Adipocyte (in vitro differentiated cells): Measurements from ENCODE around the gene CDH4.

Experiments
- DNase-seq: peaks from one replicate; pipeline ENCODE4 v3.0.0-alpha.2; 2015; ENCODE audit warnings: low read depth
- H3K27me3 ChIP-seq: replicated peaks from 2 replicates; pipeline ENCODE4 v1.7.0; 2013; ENCODE audit warnings: mild to moderate bottlenecking, low read length, moderate library complexity; ENCODE audit not compliant: control insufficient read depth, insufficient read depth
- H3K36me3 ChIP-seq: 2 replicates; pipeline ENCODE4 v1.7.0; 2013; ENCODE audit warnings: low read length, mild to moderate bottlenecking, moderate library complexity; ENCODE audit not compliant: control insufficient read depth, insufficient read depth, severe bottlenecking
- H3K4me1 ChIP-seq: 2 replicates; pipeline ENCODE4 v1.7.0; 2013; ENCODE audit warnings: mild to moderate bottlenecking, low read length, moderate library complexity; ENCODE audit not compliant: control insufficient read depth, insufficient read depth
- H3K4me3 ChIP-seq: 2 replicates; pipeline ENCODE4 v1.7.0; 2013; ENCODE audit warnings: mild to moderate bottlenecking, low read length, moderate library complexity
- H3K9ac ChIP-seq: 2 replicates; pipeline ENCODE4 v1.7.0; 2013; ENCODE audit warnings: mild to moderate bottlenecking, low read length, moderate library complexity
- H3K9me3 ChIP-seq: 2 replicates; pipeline ENCODE4 v1.7.0; 2013; ENCODE audit warnings: mild to moderate bottlenecking, low read length, moderate library complexity; ENCODE audit not compliant: control insufficient read depth

The CDH4 gene

DNA sequence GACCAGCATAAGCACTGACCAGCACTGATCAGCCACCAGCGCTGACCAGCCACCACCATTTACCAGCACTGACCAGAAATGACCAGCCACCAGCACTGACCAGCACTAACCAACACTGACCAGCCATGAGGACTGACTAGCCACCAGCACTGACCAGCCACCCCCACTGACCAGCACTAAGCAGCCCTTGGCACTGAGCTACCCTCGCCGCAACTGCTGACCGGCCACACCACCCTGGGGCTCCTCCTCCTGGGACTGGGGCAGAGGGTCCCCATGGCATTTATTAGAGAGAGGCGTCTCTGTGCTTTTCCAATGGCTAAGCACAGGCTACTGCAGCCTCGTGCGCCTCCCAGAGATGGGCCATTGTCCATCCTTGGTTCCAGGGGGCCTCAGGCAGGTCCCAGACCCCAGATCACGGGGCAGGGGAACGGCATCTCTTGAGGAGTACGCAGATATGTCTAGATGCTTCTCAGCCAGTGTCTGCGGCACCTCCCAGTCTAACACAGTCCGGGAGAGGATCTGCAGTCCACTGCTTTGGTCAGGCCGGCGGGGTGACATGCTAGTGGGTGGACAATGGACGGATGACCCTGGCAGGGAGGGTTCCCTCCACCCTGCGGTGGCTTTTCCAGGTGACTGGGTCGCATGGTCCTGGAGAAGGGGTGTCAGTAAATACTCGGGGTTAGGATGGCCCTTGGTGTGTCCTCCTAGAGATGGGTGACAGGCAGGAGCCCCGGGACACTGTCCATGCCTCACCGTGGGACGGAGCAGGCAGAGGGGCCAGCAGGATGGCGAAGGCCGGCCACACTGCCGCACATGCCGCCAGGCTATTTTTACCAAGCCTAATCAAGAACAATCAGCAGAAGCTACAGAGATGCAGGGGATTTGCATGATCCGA is 645.6 kb downstream of the CDH4 start:
- no peak for DNase-seq
- no peak overlapping the region for H3K9ac ChIP-seq
- H3K36me3 ChIP-seq = no peaks in the 10 kb centered on the region
- no peak overlapping the region for H3K4me3 ChIP-seq
- peaks cover 33% of the 10 kb centered on the region for H3K27me3 ChIP-seq
- H3K9me3 ChIP-seq = no peaks in the 10 kb centered on the region
- H3K4me1 ChIP-seq = no peaks in the 10 kb centered on the region

DNA sequence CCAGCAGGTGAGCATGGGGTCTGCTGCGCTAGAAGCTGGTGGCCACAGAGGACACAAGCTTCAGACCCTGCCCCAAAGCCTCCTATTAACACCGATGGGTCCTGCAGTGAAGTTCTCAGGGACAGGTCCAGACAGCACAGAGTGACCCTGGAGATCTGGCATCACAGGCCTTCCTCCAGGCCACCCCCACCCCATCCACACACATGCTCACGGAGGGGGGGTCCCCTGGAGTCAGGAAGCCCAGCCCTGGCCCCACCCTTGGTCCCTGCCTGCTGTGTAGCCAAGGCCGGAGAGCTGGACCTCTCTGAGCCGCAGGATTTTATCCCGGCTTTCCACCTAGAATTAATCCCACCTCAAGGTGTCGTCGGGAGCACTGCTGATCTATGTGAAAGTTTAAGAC is 646.3 kb downstream of the CDH4 start:
- H3K9ac ChIP-seq = no peak overlapping the region
- no peak for DNase-seq
- no peaks in the 10 kb centered on the region for H3K9me3 ChIP-seq
- H3K4me1 ChIP-seq = no peaks in the 10 kb centered on the region
- H3K4me3 ChIP-seq = no peak overlapping the region
- peaks cover 33% of the 10 kb centered on the region for H3K27me3 ChIP-seq
- no peaks in the 10 kb centered on the region for H3K36me3 ChIP-seq

DNA sequence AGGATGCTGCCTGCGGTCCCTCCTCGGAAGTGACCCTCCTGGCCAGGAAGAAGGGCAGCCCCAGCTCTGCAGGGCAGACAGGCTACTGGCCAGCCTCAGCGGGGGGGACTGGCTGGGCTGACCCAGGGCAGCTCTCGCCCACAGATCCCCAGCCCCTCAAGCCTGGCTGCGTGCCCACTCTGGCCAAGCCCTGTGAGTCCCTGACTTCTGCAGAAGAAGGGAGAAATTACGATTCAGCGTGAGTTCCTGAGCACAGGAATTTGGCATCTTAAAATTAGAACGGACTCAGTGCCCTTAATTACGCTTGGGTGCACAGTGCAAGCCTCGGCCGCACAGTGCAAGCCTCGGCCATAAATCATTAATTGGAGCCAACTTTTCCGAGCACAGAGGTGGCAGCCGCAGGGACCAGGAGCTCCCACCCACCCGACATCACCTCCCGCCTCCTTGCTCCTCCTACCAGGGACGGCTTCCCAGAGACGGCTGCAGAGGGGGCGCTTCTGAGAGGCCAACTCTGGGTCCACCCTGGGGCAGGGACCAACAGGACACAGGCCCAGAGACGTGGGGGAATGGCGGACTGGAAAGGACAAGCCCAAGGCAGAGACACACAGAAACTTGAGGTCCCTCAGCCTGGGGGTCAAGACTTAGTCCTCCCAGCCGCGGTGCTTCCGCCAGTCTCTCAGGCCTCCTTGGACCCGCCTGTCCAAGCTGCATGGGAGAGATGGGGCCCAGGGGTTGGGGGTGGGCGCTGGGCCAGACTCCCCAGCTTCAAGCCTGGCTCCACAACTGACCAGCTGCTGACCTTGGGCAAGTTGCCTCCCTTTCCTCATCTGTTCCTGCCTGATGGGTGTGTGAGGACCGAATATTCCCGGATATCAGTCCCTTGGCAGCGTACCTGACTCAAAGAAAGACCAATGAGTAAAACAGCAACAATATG is 648.2 kb downstream of the CDH4 start:
- DNase-seq = no peak

DNA sequence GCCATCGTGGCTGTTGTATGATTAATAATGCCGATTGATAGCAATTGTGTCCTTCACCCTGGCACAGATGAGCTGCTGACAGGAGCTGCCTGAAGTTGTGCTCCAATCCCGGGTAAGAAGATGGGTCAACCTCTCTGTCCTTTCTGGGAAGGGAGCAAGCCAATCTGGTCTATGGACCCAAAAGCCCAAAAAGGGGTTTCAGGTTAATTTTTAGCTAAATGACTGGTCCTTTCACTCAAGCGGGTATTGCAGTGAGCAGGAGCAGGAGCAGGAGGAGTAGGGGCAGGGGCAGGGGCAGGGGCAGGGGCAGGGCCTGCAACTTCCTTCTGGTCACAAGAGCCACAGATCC is 648.9 kb downstream of the CDH4 start:
- peaks cover 43% of the 10 kb centered on the region for H3K27me3 ChIP-seq
- no peak overlapping the region for H3K4me3 ChIP-seq
- H3K4me1 ChIP-seq = no peaks in the 10 kb centered on the region
- no peaks in the 10 kb centered on the region for H3K36me3 ChIP-seq
- H3K9me3 ChIP-seq = no peaks in the 10 kb centered on the region
- no peak overlapping the region for H3K9ac ChIP-seq
- DNase-seq = no peak

More for the DNA sequence above, 648.2 kb downstream of the CDH4 start:
- Histone ChIP-seq H3K36me3 (no peaks in the 10 kb centered on the region), H3K27me3 (peaks cover 41% of the 10 kb centered on the region), H3K9me3 (no peaks in the 10 kb centered on the region), H3K9ac (no peak overlapping the region), H3K4me3 (no peak overlapping the region), H3K4me1 (no peaks in the 10 kb centered on the region)

DNA sequence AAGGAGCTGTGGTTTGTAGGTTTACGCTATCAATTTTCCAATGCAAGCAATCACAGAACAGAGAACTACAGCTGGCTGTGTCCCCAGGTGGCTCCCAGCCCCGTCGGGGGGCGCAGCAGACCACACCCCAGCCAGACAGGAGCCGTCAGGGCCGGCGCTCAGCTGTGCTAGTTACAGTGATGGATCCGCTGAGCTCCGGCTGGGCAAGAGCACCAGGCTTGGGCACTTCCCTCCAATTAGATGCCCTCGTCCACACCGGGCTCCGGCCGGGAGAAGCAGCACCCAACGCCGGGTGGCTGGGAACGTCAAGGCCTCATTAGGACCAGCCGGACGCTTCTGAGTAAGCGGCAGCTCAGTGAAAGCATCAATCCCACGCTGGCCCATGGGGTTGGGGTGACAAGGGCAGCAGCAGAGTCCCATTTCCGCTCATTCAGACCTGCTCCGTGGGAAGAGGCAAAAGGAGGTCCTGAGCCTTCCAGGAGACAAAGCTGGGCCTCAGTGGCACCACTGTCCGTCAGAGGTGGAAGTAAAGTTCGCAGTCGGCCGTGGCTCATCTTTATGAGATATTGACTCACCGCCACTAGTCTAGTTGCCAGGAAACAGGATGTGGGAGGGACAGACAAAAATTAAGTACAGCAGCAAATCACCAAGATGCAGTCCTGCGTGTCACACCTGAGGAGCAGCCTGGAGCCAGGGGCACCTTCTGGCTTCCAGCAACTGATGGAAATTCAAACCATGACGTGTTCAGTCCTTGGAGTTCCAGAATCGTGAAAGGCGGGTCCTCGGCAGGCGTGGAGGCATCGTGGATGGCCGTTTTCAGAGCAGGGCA is 649.5 kb downstream of the CDH4 start:
- no peaks in the 10 kb centered on the region for H3K36me3 ChIP-seq
- no peak overlapping the region for H3K9ac ChIP-seq
- no peak overlapping the region for H3K4me3 ChIP-seq
- H3K4me1 ChIP-seq = no peaks in the 10 kb centered on the region
- no peaks in the 10 kb centered on the region for H3K9me3 ChIP-seq
- no peak for DNase-seq
- H3K27me3 ChIP-seq = peaks cover 43% of the 10 kb centered on the region

DNA sequence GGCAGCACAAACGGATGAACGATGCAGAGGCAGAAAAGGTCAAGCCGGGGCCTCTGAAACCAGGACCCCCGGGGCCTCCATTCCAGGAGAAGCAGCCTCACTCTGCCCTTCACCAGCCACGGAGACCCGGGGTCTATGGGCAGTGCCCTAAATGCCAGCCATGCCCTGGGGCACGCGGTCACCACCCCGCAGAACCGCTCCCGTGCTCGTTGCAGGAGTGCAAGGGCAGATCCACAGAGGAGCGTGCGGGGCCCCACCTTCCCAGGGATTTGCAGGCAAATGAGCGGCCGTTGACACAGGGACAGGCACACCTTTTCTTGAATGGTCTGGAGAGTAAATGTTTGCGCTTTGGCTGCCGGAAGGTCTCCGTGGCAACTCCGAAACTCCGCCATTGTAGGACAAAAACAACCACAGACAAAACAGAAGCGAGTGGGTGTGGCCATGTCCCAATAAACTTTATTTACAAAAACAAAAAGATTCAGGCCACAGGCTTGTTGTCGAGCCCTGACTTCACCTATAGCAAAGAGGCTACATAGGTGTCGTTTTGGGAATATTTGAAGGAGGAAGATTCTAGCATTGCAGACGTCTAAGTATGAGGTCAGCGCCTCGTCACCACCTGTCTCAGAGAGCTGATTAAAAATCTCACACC is 650.3 kb downstream of the CDH4 start:
- H3K36me3 ChIP-seq = no peaks in the 10 kb centered on the region
- no peak overlapping the region for H3K4me3 ChIP-seq
- H3K9ac ChIP-seq = no peak overlapping the region
- H3K9me3 ChIP-seq = no peaks in the 10 kb centered on the region
- no peak for DNase-seq
- no peaks in the 10 kb centered on the region for H3K4me1 ChIP-seq
- peaks cover 40% of the 10 kb centered on the region for H3K27me3 ChIP-seq

DNA sequence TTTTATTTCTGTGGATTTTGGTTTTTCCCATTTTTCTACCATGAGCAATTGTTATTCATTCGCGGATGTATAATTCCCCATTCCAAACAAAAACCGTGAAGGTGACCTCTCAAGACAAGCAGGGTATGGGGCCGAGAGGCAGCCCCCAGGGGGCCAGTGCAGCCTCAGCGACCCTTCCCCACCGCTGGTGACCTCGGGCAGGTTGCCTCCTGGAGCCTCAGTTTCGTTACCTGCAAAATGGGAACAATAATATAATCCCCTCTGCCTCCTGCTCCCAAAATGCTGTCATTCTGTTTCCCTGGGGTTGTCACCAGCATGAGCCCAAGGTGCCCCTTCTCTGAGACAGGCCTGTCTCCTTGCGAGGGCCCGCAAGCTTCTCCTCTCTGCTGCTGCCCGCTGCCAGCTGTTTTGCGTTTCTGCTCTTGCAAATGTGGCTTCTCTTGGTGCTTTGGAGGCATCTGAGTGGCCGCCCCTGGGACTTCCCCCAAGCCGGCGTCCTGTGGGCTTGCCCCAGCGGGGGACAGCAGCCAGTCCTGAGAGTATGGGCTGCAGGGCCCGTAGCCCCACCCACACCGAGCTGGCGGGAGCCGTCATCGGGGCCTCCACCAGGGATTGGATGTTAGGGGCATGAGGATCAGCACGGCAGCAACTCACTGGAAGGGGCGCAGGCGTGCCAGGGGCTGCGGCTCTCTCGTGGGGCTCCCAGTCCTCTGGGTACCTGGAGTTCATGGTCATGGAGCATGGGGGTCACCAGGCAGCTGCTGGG is 651.7 kb downstream of the CDH4 start:
- H3K36me3 ChIP-seq = no peaks in the 10 kb centered on the region
- no peaks in the 10 kb centered on the region for H3K9me3 ChIP-seq
- H3K4me3 ChIP-seq = no peak overlapping the region
- H3K9ac ChIP-seq = no peak overlapping the region
- H3K4me1 ChIP-seq = no peaks in the 10 kb centered on the region
- peaks cover 36% of the 10 kb centered on the region for H3K27me3 ChIP-seq
- DNase-seq = no peak

DNA sequence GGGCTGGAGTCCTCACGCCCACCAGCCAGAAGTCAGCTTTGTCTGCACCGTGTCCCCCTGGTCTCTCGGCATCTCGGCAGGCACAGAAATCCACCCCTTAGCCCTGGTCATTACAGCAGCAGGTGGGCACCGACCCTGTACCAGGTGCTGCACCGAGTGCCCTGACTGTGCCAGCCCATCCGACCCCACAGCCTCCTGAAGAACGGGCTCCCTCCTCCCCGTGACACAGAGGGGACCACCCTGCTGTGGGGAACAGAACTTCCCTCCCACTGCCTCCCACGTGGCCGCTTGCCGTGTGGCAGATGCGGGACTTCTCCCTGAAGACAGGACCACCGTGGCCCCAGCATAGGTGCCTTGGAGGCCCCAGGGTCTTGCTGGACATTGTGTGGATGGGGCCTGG is 652.4 kb downstream of the CDH4 start:
- Histone ChIP-seq H3K9ac (no peak overlapping the region), H3K27me3 (peaks cover 36% of the 10 kb centered on the region), H3K9me3 (no peaks in the 10 kb centered on the region), H3K4me1 (no peaks in the 10 kb centered on the region), H3K4me3 (no peak overlapping the region), H3K36me3 (no peaks in the 10 kb centered on the region)
- no peak for DNase-seq

DNA sequence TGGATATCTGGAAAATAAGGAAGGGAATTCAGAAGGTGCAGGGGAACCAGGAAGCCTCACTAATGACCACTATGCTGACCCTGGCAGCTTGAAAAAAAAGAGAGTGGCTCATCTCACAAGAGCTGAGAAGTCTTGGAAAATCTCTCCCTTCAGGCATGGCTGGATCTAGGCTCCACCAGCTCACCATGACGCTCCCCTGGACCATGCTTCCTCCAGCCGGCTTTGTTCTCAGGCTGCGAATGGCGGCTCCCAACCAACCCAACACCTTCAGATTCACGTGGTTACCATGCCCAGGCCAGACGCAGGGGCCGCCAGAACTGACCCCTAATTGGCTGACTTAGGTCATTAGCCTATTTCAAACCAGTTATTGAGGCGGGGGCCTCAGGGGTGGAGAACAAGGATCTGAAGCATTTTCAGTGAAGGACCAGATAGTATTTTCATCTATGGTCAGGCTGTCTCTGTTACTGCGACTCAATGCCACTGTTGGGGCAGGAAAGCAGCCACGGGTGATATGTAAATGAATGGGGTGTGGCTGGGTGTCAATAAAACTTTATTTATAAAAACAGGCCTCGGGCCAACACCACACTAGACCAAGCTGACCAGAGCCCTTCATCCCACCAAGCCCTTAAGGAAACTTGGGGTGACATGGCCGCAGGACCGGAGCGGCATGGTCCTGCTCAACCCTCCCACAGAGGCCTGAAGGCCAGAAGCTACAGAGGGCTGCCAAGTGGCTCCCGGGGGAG is 653.9 kb downstream of the CDH4 start:
- DNase-seq = no peak
- H3K4me3 ChIP-seq = no peak overlapping the region

More for the DNA sequence above, 653.9 kb downstream of the CDH4 start:
- Histone ChIP-seq H3K36me3 (no peaks in the 10 kb centered on the region), H3K4me1 (no peaks in the 10 kb centered on the region), H3K9ac (no peak overlapping the region), H3K9me3 (peaks cover 9% of the 10 kb centered on the region), H3K27me3 (peaks cover 24% of the 10 kb centered on the region)
